ENCODE data around the gene BRD3OS. TPM values are rescaled to one million over a fixed set of nuclear protein-coding genes. Genes with fewer than 3 reads are reported as not detected.

Gene BRD3OS
- total RNA-seq, 1 experiment from 2014 or later, result 13.3 TPM

GRCh38 chr9:133998915-133999595, 26.2 kb upstream of the BRD3OS start:
- no peaks in the 10 kb centered on the region for H3K36me3 Mint-ChIP-seq (ENCODE audit: insufficient read depth, unreplicated experiment)
- no peaks in the 10 kb centered on the region for H3K9me3 Mint-ChIP-seq (ENCODE audit: unreplicated experiment)
- no peak for DNase-seq (ENCODE audit: unreplicated experiment)
- no peak overlapping the region for H3K27ac Mint-ChIP-seq (ENCODE audit: low read depth, unreplicated experiment)
- ChIA-PET CTCF (no interaction called here), POLR2A (no interaction called here)
- intact Hi-C loops (cut with micrococcal nuclease), result no loop called here
- H3K4me1 Mint-ChIP-seq (ENCODE audit: insufficient read depth, unreplicated experiment), result no peaks in the 10 kb centered on the region
- no TSS peak for BruUV-seq (replicated peaks)
- no peak for TF ChIP-seq CTCF (IDR thresholded peaks at IDR 0.05; ENCODE audit: unreplicated experiment)
- no peaks in the 10 kb centered on the region for H3K27me3 Mint-ChIP-seq (ENCODE audit: insufficient read depth, unreplicated experiment)
- no peak overlapping the region for H3K4me3 Mint-ChIP-seq (ENCODE audit: unreplicated experiment)

- Mint-ChIP-seq H3K36me3 (ENCODE audit: insufficient read depth, unreplicated experiment) (no peaks in the 10 kb centered on the region), H3K27me3 (ENCODE audit: insufficient read depth, unreplicated experiment) (no peaks in the 10 kb centered on the region), H3K9me3 (ENCODE audit: unreplicated experiment) (no peaks in the 10 kb centered on the region), H3K27ac (ENCODE audit: low read depth, unreplicated experiment) (no peak overlapping the region), H3K4me1 (ENCODE audit: insufficient read depth, unreplicated experiment) (no peaks in the 10 kb centered on the region), H3K4me3 (ENCODE audit: unreplicated experiment) (no peak overlapping the region)
- intact Hi-C loops (cut with micrococcal nuclease), result no loop called here
- ChIA-PET POLR2A (no interaction called here), CTCF (no interaction called here)
- DNase-seq (ENCODE audit: unreplicated experiment), result no peak
- no peak for TF ChIP-seq CTCF (IDR thresholded peaks at IDR 0.05; ENCODE audit: unreplicated experiment)
- no TSS peak for BruUV-seq (replicated peaks)
Measured at GRCh38 chr9:133999851-134000265, 25.4 kb upstream of the BRD3OS start.

DNA sequence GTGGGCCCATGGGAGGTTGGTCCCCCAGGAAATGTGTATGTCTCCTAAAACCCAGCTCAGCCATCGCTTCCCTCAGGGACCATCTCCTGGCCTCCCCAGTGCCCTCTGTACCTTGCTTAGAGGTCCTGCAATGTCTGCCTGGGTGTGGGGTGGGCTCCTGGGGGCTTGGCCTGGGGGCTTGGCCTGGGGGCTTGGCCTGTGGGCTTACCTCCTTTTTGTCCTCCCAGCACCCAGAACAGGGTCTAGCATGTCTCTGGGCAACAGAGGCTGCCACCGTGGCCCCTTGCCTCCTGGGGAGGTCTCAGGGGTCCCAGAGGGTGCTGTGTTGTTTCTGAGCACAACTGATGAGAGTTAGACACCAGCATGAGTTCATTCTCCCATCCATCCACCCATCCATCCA, 22.5 kb upstream of the BRD3OS start:
- no peaks in the 10 kb centered on the region for H3K36me3 Mint-ChIP-seq (ENCODE audit: insufficient read depth, unreplicated experiment)
- intact Hi-C loops (cut with micrococcal nuclease), result no loop called here
- no peak for TF ChIP-seq CTCF (IDR thresholded peaks at IDR 0.05; ENCODE audit: unreplicated experiment)
- H3K4me1 Mint-ChIP-seq (ENCODE audit: insufficient read depth, unreplicated experiment), result no peaks in the 10 kb centered on the region
- H3K4me3 Mint-ChIP-seq (ENCODE audit: unreplicated experiment), result no peak overlapping the region
- no TSS peak for BruUV-seq (replicated peaks)
- ChIA-PET CTCF (interaction anchor here (0.6 kb wide), 1 partner anchor 337 kb away, joined by 5 read pairs; no protein-coding TSS in a partner anchor), POLR2A (no interaction called here)
- no peaks in the 10 kb centered on the region for H3K9me3 Mint-ChIP-seq (ENCODE audit: unreplicated experiment)
- DNase-seq (ENCODE audit: unreplicated experiment), result no peak
- H3K27me3 Mint-ChIP-seq (ENCODE audit: insufficient read depth, unreplicated experiment), result peaks cover 13% of the 10 kb centered on the region
- no peak overlapping the region for H3K27ac Mint-ChIP-seq (ENCODE audit: low read depth, unreplicated experiment)

DNA sequence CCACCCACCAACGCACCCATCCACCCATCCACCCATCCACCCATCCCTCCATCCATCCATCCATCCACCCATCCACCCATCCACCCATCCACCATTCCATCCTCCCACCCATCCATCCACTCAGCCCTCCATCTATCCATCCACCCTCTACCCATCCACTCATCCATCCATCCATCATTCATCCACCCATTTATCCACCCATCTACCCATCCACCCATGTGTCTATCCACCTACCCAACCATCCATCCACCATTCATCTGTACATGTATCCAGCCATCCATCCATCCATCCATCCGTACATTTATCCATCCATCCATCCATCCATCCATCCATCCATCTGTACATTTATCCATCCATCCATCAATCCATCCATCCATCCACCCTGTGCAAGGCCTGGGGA, 22.0 kb upstream of the BRD3OS start:
- TF ChIP-seq CTCF (IDR thresholded peaks at IDR 0.05; ENCODE audit: unreplicated experiment), result no peak
- H3K4me1 Mint-ChIP-seq (ENCODE audit: insufficient read depth, unreplicated experiment), result no peaks in the 10 kb centered on the region
- CTCF ChIA-PET, result no interaction called here

More for the DNA sequence above, 22.0 kb upstream of the BRD3OS start:
- Mint-ChIP-seq H3K9me3 (ENCODE audit: unreplicated experiment) (no peaks in the 10 kb centered on the region), H3K36me3 (ENCODE audit: insufficient read depth, unreplicated experiment) (no peaks in the 10 kb centered on the region), H3K27ac (ENCODE audit: low read depth, unreplicated experiment) (no peak overlapping the region), H3K4me3 (ENCODE audit: unreplicated experiment) (no peak overlapping the region), H3K27me3 (ENCODE audit: insufficient read depth, unreplicated experiment) (peaks cover 13% of the 10 kb centered on the region)
- BruUV-seq (replicated peaks), result no TSS peak
- POLR2A ChIA-PET, result no interaction called here
- intact Hi-C loops (cut with micrococcal nuclease), result no loop called here
- DNase-seq (ENCODE audit: unreplicated experiment), result no peak

All from MCF 10A (cell line).